ENCODE data around the gene PAM. TPM values are rescaled to one million over a fixed set of nuclear protein-coding genes. Genes with fewer than 3 reads are reported as not detected.

Gene PAM
- total and polyA plus RNA-seq, 2 donors (not counting 3 experiments of a cell fraction or from before 2014, with no cell fraction given) = 118 to 176 TPM

DNA sequence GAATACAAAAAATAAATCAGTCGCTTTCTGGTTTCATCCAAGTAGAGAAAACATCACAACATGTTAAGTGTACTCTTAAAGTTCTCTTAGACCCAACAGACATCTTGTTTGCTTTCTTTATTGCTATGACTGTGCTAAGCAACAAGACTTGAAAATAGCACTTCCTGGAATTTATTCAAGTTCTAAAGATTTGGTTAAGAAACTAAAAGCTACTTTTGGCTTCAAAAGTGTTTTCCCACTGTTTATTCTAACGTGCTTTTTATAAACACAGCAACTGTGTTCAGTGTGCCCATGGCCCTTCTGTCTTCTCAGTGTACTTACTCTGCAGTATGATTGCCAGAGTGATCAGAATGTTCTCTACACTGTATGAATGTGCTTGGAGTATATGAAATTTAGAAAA, 255.1 kb downstream of the PAM start:
- Histone ChIP-seq H3K9me3 (replicated peaks; ENCODE audit: control insufficient read depth, insufficient read depth, low read length) (no peaks in the 10 kb centered on the region), H3K9ac (replicated peaks; ENCODE audit: extremely low read depth, insufficient read depth, low read length) (no peak overlapping the region), H3K27ac (ENCODE audit: insufficient read depth, low read depth, low read length) (no peak overlapping the region), H4K20me1 (replicated peaks; ENCODE audit: control insufficient read depth, extremely low read depth, insufficient read depth, low read length) (no peaks in the 10 kb centered on the region), H3K9me1 (replicated peaks; ENCODE audit: control insufficient read depth, extremely low read depth, insufficient read depth, low read length) (no peaks in the 10 kb centered on the region), H3K79me2 (ENCODE audit: control insufficient read depth, insufficient read depth, low read length) (no peaks in the 10 kb centered on the region), H2AFZ (ENCODE audit: low read depth, low read length) (no peak overlapping the region), H3K27me3 (ENCODE audit: control insufficient read depth in 2 of 2, insufficient read depth in 2 of 2, low read length in 2 of 2) (no peaks in the 10 kb centered on the region), H3K4me1 (ENCODE audit: control insufficient read depth, extremely low read depth, insufficient read depth, low read length) (no peaks in the 10 kb centered on the region), H3K4me2 (ENCODE audit: insufficient read depth, low read length) (no peak overlapping the region), H3K4me3 (replicated peaks in 1 of 3; ENCODE audit: insufficient read depth in 1 of 3, low read depth in 1 of 3, low read length in 3 of 3) (no peak overlapping the region), H3K36me3 (ENCODE audit: control insufficient read depth in 2 of 2, extremely low read depth in 1 of 2, insufficient read depth in 2 of 2, low read length in 2 of 2) (peaks cover 0 to 2% of the 10 kb centered on the region in 2 experiments)
- TF ChIP-seq MYC (IDR thresholded peaks at IDR 0.05; ENCODE audit: low read depth, low read length) (no peak), POLR2A (IDR thresholded peaks at IDR 0.05; ENCODE audit: low read depth, low read length) (no peak), JUN (IDR thresholded peaks at IDR 0.05; ENCODE audit: borderline replicate concordance, insufficient read depth, insufficient read length, low read depth) (no peak)
- dilution Hi-C loops (cut with MboI; ENCODE audit: extremely low pct_ligation_motif_present, low sequenced_read_pairs) (no loop called here), intact Hi-C loops (cut with micrococcal nuclease) (no loop called here)
- no TSS peak for BruUV-seq (replicated peaks)
- DNase-seq (ENCODE audit: low read depth, low spot score) (no peak), FAIRE-seq (no peak)
- ChIA-PET POLR2A (no interaction called here), CTCF (no interaction called here)

- Histone ChIP-seq H3K79me2 (ENCODE audit: control insufficient read depth, insufficient read depth, low read length) (no peaks in the 10 kb centered on the region), H3K27ac (ENCODE audit: insufficient read depth, low read depth, low read length) (no peak overlapping the region), H3K27me3 (ENCODE audit: control insufficient read depth in 2 of 2, insufficient read depth in 2 of 2, low read length in 2 of 2) (no peaks in the 10 kb centered on the region), H3K9me3 (replicated peaks; ENCODE audit: control insufficient read depth, insufficient read depth, low read length) (no peaks in the 10 kb centered on the region), H3K4me2 (ENCODE audit: insufficient read depth, low read length) (no peak overlapping the region), H4K20me1 (replicated peaks; ENCODE audit: control insufficient read depth, extremely low read depth, insufficient read depth, low read length) (no peaks in the 10 kb centered on the region), H2AFZ (ENCODE audit: low read depth, low read length) (no peak overlapping the region), H3K4me1 (ENCODE audit: control insufficient read depth, extremely low read depth, insufficient read depth, low read length) (no peaks in the 10 kb centered on the region), H3K9me1 (replicated peaks; ENCODE audit: control insufficient read depth, extremely low read depth, insufficient read depth, low read length) (no peaks in the 10 kb centered on the region), H3K36me3 (ENCODE audit: control insufficient read depth in 2 of 2, extremely low read depth in 1 of 2, insufficient read depth in 2 of 2, low read length in 2 of 2) (no peaks in the 10 kb centered on the region), H3K9ac (replicated peaks; ENCODE audit: extremely low read depth, insufficient read depth, low read length) (no peak overlapping the region), H3K4me3 (replicated peaks in 1 of 3; ENCODE audit: insufficient read depth in 1 of 3, low read depth in 1 of 3, low read length in 3 of 3) (no peak overlapping the region)
- intact Hi-C loops (cut with micrococcal nuclease) = no loop called here
- TF ChIP-seq, protein P1, sequence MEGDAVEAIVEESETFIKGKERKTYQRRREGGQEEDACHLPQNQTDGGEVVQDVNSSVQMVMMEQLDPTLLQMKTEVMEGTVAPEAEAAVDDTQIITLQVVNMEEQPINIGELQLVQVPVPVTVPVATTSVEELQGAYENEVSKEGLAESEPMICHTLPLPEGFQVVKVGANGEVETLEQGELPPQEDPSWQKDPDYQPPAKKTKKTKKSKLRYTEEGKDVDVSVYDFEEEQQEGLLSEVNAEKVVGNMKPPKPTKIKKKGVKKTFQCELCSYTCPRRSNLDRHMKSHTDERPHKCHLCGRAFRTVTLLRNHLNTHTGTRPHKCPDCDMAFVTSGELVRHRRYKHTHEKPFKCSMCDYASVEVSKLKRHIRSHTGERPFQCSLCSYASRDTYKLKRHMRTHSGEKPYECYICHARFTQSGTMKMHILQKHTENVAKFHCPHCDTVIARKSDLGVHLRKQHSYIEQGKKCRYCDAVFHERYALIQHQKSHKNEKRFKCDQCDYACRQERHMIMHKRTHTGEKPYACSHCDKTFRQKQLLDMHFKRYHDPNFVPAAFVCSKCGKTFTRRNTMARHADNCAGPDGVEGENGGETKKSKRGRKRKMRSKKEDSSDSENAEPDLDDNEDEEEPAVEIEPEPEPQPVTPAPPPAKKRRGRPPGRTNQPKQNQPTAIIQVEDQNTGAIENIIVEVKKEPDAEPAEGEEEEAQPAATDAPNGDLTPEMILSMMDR (IDR thresholded peaks at IDR 0.05; ENCODE audit: extremely low read depth in 1 of 2, insufficient read depth in 1 of 2, low read depth in 1 of 2, low read length in 2 of 2) = no peak
- dilution Hi-C loops (cut with MboI; ENCODE audit: extremely low pct_ligation_motif_present, low sequenced_read_pairs) = no loop called here
- ChIA-PET POLR2A (no interaction called here), CTCF (no interaction called here)
- DNase-seq (ENCODE audit: low read depth, low spot score) = no peak
- no peak for FAIRE-seq
- no TSS peak for BruUV-seq (replicated peaks)
Measured at GRCh38 chr5:103013933-103014552, 258.9 kb downstream of the PAM start.
